Renal pelvis (tissue), 4 donors: ENCODE data around the gene NSA2. TPM values are rescaled to one million over a fixed set of nuclear protein-coding genes. Genes with fewer than 3 reads are reported as not detected.

Experiments
- DNase-seq: peaks from one replicate; pipeline ENCODE4 v3.0.0-alpha.2; 2013
- polyA plus RNA-seq, 3 donors: library from polyadenylated mRNA; unstranded; fragments of 120-200 nt; gene quantifications; one replicate each; pipeline ENCODE4 v1.2.1, GENCODE V29; 2013; ENCODE audit not compliant: insufficient read length in 3 of 3

Gene NSA2
- polyA plus RNA-seq, 3 donors, result 208 to 231 (median 211) TPM

DNA sequence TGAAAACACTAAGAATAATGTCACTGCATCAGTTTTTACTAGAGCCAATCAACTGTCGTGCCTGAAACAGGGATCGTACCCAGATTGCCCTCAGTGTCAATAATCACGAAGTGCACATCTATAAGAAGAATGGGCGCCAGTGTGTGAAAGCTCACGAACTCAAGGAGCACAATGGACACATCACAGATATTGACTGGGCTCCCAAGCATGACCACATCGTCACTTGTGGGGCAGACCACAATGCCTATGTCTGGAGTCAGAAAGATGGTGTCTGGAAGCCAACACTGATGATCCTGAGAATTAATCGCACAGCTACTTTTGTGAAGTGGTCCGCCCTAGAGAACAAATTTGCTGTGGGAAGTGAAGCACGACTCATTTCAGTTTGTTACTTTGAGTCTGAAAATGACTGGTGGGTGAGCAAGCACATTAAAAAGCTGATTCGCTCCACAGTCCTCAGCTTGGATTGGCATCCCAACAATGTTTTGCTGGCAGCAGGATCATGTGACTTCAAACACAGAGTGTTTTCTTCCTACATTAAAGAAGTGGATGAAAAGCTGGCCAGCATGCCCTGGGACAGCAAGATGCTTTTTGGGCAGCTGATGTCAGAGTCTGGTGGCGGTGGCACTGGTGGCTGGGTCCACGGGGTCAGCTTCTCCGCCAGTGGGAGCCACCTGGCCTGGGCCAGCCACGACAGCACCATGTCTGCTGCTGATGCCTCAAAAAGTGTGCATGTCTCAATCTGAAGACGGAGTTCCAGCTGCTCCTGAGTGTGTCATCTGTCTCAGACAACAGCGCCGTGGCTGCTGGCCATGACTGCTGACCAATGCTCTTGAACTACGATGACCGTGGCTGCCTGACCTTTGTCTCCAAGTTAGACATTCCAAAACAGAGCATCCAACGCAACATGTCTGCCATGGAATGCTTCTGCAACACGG lies 32.2 kb downstream of the NSA2 start:
- no peak for DNase-seq

GRCh38 chr5:74801197-74801596 lies 34.1 kb downstream of the NSA2 start:
- no peak for DNase-seq

DNA sequence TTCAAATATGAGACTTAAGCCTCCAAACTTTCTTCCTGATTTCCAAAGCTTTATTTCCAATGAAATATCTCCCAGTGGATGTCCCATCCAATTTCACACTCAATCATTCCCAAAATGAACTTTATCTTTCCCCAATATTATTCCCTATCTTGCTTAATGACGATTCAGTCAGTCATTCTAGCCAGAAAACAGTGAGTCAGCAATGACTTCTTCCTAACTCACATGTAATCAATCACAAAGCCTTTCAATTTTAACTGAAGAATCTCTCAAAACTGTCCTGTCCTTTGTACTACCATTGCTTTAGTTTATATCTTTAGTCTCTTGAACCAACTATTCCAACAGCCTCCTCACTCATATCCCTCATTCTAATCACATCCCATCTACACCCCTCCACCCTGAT lies 34.9 kb downstream of the NSA2 start:
- no peak for DNase-seq

DNA sequence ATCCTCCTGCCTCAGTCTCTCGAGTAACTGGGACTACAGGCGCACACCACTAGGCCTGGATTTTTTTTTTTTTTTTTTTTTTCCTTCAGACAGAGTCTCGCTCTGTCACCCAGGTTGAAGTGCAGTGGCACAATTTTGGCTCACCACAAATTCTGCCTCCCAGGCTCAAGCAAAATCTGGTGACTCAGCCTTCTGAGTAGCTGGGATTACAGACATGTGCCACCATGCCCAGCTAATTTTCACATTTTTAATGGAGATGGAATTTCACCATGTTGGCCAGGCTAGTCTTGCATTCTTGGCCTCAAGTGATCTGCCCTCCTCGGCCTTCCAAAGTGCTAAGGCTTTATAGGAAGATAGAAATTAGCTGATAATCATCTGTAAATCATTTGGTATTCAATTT lies 43.9 kb downstream of the NSA2 start:
- no peak for DNase-seq

DNA sequence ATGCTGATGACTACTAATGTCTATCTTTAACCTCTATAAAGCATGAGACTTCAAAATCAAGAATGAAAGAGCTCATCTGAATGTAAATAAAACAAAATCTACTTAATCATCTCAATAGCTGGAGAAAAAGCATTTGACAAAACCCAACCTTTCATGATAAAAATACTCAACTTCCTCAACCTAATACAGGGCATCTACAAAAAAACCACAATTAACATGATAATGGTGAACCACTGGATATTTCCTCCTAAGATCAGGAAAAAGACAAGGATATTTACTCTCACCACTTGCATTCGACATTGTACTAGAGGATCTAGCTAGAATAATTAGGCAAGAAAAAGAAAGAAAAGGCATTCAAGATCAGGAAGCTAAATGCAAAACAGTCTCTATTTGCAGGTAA lies 49.8 kb downstream of the NSA2 start:
- no peak for DNase-seq

- DNase-seq, result no peak
Observed at GRCh38 chr5:74822288-74822687, 55.2 kb downstream of the NSA2 start.

- no peak for DNase-seq
Observed at GRCh38 chr5:74829413-74829812, 62.4 kb downstream of the NSA2 start.

Other genes starting within 250 kb of the NSA2 start
- gene ENC1, start 126.5 kb upstream of the NSA2 start, polyA plus RNA-seq, result 10 to 100 TPM; 59.3 to 89.1 (median 78.2) TPM
- gene HEXB, start 82.0 kb upstream of the NSA2 start, polyA plus RNA-seq, result 100 to 1,000 TPM; 120 to 157 (median 134) TPM
- gene GFM2, start 132 bp upstream of the NSA2 start, polyA plus RNA-seq, result 10 to 100 TPM; 46.8 to 57.6 (median 51.3) TPM
- 10 to 100 TPM; 18.0 to 20.3 (median 18.2) TPM for gene FAM169A, start 99.1 kb downstream of the NSA2 start, polyA plus RNA-seq